ENCODE results near the gene RUNX2. TPM values are rescaled to one million over a fixed set of nuclear protein-coding genes. Genes with fewer than 3 reads are reported as not detected.

Gene RUNX2
- polyA plus RNA-seq, 1 of the 3 experiments (the other 2 are of a cell fraction): 4.4 TPM

DNA sequence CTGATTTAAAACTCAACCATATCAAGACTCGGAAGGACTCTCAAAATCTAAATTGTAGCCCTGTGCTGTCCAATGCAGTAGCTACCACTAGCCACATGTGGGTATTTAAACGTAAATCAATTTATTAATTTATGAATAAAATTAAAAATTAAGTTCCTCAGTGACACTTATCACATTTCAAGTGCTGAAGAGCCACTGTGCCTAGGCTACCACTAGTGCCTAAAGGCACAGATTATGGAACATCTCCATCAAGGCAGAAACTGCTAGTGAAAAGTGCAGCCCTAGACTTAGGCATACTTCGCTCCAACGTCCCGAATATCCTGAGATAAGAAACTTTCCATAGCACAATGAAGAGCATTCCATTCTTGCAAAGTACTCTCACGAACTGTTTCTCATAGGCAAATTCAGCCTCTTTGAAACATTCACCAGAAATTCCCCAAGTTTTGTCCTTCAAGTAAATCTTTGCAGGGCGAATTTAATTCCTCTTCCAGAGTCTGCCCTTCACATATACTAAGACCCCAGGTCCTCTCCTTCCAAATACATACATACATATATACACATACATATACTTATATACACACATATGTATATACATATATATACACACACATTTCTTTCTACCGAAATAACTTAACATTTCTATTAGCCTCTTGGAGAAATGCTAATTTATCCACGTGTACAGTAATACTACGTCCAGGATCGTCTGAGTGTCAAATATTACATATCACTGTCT lies 48.3 kb downstream of the RUNX2 start (continued):
- TF ChIP-seq, protein P1, sequence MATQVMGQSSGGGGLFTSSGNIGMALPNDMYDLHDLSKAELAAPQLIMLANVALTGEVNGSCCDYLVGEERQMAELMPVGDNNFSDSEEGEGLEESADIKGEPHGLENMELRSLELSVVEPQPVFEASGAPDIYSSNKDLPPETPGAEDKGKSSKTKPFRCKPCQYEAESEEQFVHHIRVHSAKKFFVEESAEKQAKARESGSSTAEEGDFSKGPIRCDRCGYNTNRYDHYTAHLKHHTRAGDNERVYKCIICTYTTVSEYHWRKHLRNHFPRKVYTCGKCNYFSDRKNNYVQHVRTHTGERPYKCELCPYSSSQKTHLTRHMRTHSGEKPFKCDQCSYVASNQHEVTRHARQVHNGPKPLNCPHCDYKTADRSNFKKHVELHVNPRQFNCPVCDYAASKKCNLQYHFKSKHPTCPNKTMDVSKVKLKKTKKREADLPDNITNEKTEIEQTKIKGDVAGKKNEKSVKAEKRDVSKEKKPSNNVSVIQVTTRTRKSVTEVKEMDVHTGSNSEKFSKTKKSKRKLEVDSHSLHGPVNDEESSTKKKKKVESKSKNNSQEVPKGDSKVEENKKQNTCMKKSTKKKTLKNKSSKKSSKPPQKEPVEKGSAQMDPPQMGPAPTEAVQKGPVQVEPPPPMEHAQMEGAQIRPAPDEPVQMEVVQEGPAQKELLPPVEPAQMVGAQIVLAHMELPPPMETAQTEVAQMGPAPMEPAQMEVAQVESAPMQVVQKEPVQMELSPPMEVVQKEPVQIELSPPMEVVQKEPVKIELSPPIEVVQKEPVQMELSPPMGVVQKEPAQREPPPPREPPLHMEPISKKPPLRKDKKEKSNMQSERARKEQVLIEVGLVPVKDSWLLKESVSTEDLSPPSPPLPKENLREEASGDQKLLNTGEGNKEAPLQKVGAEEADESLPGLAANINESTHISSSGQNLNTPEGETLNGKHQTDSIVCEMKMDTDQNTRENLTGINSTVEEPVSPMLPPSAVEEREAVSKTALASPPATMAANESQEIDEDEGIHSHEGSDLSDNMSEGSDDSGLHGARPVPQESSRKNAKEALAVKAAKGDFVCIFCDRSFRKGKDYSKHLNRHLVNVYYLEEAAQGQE (IDR thresholded peaks at IDR 0.05; ENCODE audit: low read depth, low read length): no peak
- TF ChIP-seq FOSL2 (IDR thresholded peaks at IDR 0.05; ENCODE audit: borderline replicate concordance, low read depth) (no peak), GATA2 (CRISPR knock-in tag; IDR thresholded peaks at IDR 0.05) (no peak)

DNA sequence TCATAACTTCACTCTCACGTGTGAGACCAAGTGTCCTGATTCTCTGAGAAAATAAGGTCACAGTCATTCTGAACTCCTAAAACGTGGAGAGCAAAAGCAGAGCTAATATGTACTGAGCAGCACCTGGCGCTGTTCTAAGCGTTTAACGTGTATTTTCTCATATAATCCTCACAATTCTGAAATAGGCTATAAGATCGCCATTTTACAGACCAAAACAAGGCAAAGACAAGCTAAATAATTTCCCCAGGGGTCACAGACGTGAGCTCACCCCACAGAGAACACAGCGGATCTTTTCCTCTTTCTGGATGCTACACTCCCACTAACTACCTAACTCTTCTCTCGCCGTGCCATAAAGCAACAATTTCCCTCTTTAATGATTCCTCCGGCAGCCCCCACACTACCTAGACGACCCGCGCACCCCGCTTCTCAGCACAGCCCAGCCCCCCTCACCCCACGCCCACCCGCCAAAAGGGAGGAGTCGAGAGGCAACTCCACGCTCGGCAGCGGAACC lies 49.0 kb downstream of the RUNX2 start:
- no peak for TF ChIP-seq TCF12 (IDR thresholded peaks at IDR 0.05)
- TF ChIP-seq FOXM1 (IDR thresholded peaks at IDR 0.05; ENCODE audit: low read depth): no peak
- TF ChIP-seq, protein P2, sequence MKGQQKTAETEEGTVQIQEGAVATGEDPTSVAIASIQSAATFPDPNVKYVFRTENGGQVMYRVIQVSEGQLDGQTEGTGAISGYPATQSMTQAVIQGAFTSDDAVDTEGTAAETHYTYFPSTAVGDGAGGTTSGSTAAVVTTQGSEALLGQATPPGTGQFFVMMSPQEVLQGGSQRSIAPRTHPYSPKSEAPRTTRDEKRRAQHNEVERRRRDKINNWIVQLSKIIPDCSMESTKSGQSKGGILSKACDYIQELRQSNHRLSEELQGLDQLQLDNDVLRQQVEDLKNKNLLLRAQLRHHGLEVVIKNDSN (IDR thresholded peaks at IDR 0.05; ENCODE audit: borderline replicate concordance, low read depth): no peak
- no peak for TF ChIP-seq ELF1 (IDR thresholded peaks at IDR 0.05)
- TF ChIP-seq MXI1 (IDR thresholded peaks at IDR 0.05; ENCODE audit: low read depth, low read length): peak; percentile 51
- H3K27me3 ChIP-seq (ENCODE audit: insufficient read depth): no peaks in the 10 kb centered on the region
- no peaks in the 10 kb centered on the region for H3K36me3 ChIP-seq (replicated peaks in 1 of 2; ENCODE audit: control insufficient read depth in 1 of 2, insufficient read depth in 2 of 2, low read length in 1 of 2)
- H3K4me3 ChIP-seq (ENCODE audit: low read depth in 2 of 2, low read length in 1 of 2): peak overlapping the region; percentile 67 to 80
- H3K79me2 ChIP-seq (ENCODE audit: insufficient read depth): peaks cover 20% of the 10 kb centered on the region; the same call in 1 of the 2 replicates
- H3K9me3 ChIP-seq: no peaks in the 10 kb centered on the region
- POLR2A ChIA-PET: interaction anchor here (0.8 to 1.5 kb wide), 2 partner anchors 11 to 721 kb away, joined by 3 to 4 read pairs; no protein-coding TSS in a partner anchor
- H3K4me2 ChIP-seq: peak overlapping the region; percentile 88
- H3K9ac ChIP-seq: peak overlapping the region; percentile 97
- no peaks in the 10 kb centered on the region for H3K9me2 ChIP-seq
- 2% methylated on average over 20 of the region's 21 CpGs for WGBS (ENCODE audit: low lambda C conversion rate)
- no peak for DNase-seq
- no peaks in the 10 kb centered on the region for H4K20me1 ChIP-seq (ENCODE audit: insufficient read depth)
- H3K4me1 ChIP-seq (ENCODE audit: control insufficient read depth in 1 of 2, insufficient read depth in 2 of 2, low read depth in 1 of 2, low read length in 1 of 2): peaks cover 0 to 5% of the 10 kb centered on the region in 2 experiments; a peak in 2 of 4 replicates
- peaks cover 7% of the 10 kb centered on the region for H3F3A ChIP-seq (replicated peaks; ENCODE audit: insufficient read depth)
- peak overlapping the region; percentile 94 to 98 for H3K27ac ChIP-seq (ENCODE audit: low read depth in 2 of 2, low read length in 1 of 2)
- CTCF ChIA-PET: interaction anchor here (1.7 kb wide), 1 partner anchor 901 kb away, joined by 6 read pairs; no protein-coding TSS in a partner anchor
- peak overlapping the region; percentile 82 for H2AFZ ChIP-seq (ENCODE audit: low read depth)
